Measurements from ENCODE around the gene HIVEP2.

DNA sequence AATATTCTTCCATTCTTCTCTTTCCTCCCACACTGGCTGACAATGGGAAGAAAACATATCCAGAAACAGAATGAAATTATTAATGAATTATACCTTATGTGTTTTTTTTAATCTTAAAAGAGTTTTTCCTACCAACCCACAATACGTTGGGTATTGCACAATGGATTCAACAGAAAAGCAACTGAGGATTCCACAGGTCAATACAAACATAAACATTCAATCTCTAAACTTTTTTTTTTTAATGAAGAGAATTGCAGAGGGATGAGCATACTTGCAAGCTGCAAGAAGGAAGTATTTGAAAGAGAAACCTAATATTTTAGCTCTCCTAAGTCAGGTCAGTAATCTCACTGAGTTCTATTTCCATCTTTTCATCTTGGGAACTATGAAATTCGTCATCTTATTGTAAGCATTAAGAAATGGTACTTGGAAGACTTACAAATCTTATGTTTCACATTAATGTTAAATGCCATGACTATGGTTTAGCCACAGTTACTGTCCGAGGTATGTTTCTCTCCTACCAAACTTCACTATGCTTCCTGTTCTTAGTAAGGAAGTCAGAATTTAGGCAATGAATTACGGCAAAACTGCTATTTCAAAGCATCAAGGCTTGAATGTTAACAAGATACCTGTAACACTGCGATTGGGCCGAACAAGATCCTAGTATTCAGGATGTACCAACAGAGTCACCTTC lies 100.8 kb downstream of the HIVEP2 start:
- TF ChIP-seq, protein P1, sequence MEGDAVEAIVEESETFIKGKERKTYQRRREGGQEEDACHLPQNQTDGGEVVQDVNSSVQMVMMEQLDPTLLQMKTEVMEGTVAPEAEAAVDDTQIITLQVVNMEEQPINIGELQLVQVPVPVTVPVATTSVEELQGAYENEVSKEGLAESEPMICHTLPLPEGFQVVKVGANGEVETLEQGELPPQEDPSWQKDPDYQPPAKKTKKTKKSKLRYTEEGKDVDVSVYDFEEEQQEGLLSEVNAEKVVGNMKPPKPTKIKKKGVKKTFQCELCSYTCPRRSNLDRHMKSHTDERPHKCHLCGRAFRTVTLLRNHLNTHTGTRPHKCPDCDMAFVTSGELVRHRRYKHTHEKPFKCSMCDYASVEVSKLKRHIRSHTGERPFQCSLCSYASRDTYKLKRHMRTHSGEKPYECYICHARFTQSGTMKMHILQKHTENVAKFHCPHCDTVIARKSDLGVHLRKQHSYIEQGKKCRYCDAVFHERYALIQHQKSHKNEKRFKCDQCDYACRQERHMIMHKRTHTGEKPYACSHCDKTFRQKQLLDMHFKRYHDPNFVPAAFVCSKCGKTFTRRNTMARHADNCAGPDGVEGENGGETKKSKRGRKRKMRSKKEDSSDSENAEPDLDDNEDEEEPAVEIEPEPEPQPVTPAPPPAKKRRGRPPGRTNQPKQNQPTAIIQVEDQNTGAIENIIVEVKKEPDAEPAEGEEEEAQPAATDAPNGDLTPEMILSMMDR (IDR thresholded peaks at IDR 0.05): no peak
- TF ChIP-seq POLR2A (IDR thresholded peaks at IDR 0.05): no peak

All from lower leg skin (tissue), 3 donors.